Limb (tissue), 2 donors: Measurements from ENCODE around the gene ATP10A.

Source experiments
- DNase-seq, 2 donors: peaks; one replicate each; pipeline ENCODE4 v3.0.0-alpha.2; 2016; ENCODE audit errors: extremely low spot score in 2 of 2

The ATP10A gene

GRCh38 chr15:25830844-25831451 is 32.2 kb downstream of the ATP10A start:
- peak; percentile 49 to 56 for DNase-seq

GRCh38 chr15:25829073-25829472 is 34.1 kb downstream of the ATP10A start:
- no peak for DNase-seq

- no peak for DNase-seq
Measured at GRCh38 chr15:25825207-25825606, 37.9 kb downstream of the ATP10A start.

- no peak for DNase-seq
Measured at GRCh38 chr15:25824618-25825017, 38.5 kb downstream of the ATP10A start.

- DNase-seq = no peak
Measured at GRCh38 chr15:25812845-25813244, 50.3 kb downstream of the ATP10A start.

GRCh38 chr15:25812073-25812472 is 51.1 kb downstream of the ATP10A start:
- DNase-seq = no peak

GRCh38 chr15:25811481-25811906 is 51.6 kb downstream of the ATP10A start:
- DNase-seq = no peak

- DNase-seq = no peak
Measured at GRCh38 chr15:25810631-25811091, 52.5 kb downstream of the ATP10A start.

GRCh38 chr15:25810154-25810553 is 53.0 kb downstream of the ATP10A start:
- DNase-seq = no peak

- no peak for DNase-seq
Measured at GRCh38 chr15:25807063-25807462, 56.1 kb downstream of the ATP10A start.

- DNase-seq = no peak
Measured at GRCh38 chr15:25805031-25805430, 58.1 kb downstream of the ATP10A start.

GRCh38 chr15:25804451-25804850 is 58.7 kb downstream of the ATP10A start:
- DNase-seq = no peak

- DNase-seq = no peak
Measured at GRCh38 chr15:25803541-25803940, 59.6 kb downstream of the ATP10A start.

- DNase-seq = no peak
Measured at GRCh38 chr15:25803036-25803435, 60.1 kb downstream of the ATP10A start.

- DNase-seq = no peak
Measured at GRCh38 chr15:25802285-25802830, 60.8 kb downstream of the ATP10A start.

- no peak for DNase-seq
Measured at GRCh38 chr15:25801586-25802284, 61.4 kb downstream of the ATP10A start.

- DNase-seq = no peak
Measured at GRCh38 chr15:25800761-25801515, 62.2 kb downstream of the ATP10A start.

GRCh38 chr15:25799906-25800700 is 63.0 kb downstream of the ATP10A start:
- no peak for DNase-seq

GRCh38 chr15:25797936-25798901 is 64.9 kb downstream of the ATP10A start:
- no peak for DNase-seq

- DNase-seq = no peak
Measured at GRCh38 chr15:25797511-25797935, 65.6 kb downstream of the ATP10A start.
